Right lobe of liver (tissue), 6 donors: ENCODE data around the gene ACTR3C. TPM values are rescaled to one million over a fixed set of nuclear protein-coding genes. Genes with fewer than 3 reads are reported as not detected.
"Not testable (repeated sequence)": the region's sequence is repeated elsewhere in the genome, so short reads cannot be mapped to it uniquely, and the experiment has no call there.

Experiments used
- ATAC-seq, 4 donors: fragments of 200-7000 bp; cut with Tn5 transposase; one replicate each; pipeline ENCODE4 v1.9.1; 2020; ENCODE audit warnings: mild to moderate bottlenecking in 4 of 4, moderate library complexity in 4 of 4
- DNase-seq, 3 donors: peaks; one replicate each; pipeline ENCODE4 v3.0.0-alpha.2; 2020
- H3K27ac ChIP-seq, 3 donors: fragments of 200-600 bp; one replicate each; pipeline ENCODE4 v1.8.0; 2022
- H3K27me3 ChIP-seq, 2 donors: fragments of 200-600 bp; one replicate each; pipeline ENCODE4 v1.8.0; 2022
- H3K36me3 ChIP-seq, 4 donors: fragments of 200-600 bp; sonication (generic) in 1 of 4; one replicate each; pipeline versions ENCODE4 v1.5.1 to v1.8.0; 2017 to 2022; ENCODE audit warnings: control low read depth in 1 of 4
- H3K4me1 ChIP-seq, 4 donors: fragments of 200-600 bp; sonication (generic) in 1 of 4; one replicate each; pipeline versions ENCODE4 v1.5.1 to v1.8.0; 2017 to 2022; ENCODE audit warnings: control low read depth in 1 of 4
- H3K4me3 ChIP-seq, 3 donors: fragments of 200-600 bp; one replicate each; pipeline ENCODE4 v1.8.0; 2022
- H3K9me3 ChIP-seq, 4 donors: fragments of 200-600 bp; sonication (generic) in 1 of 4; one replicate each; pipeline versions ENCODE4 v1.5.1 to v1.8.0; 2017 to 2022; ENCODE audit warnings: control low read depth in 1 of 4
- POLR2A ChIP-seq: fragments of 450-650 bp; IDR thresholded peaks from one replicate; pipeline ENCODE4 v1.6.1; 2017; ENCODE audit warnings: antibody characterized with exemption, mild to moderate bottlenecking
- WGBS: methylation state at CpG from one replicate; pipeline ENCODE4 v1.1.6; 2018; ENCODE audit warnings: low coverage, low lambda C conversion rate; ENCODE audit not compliant: insufficient coverage; ENCODE audit errors: missing lambda C conversion rate; 5-methylcytosine and 5-hydroxymethylcytosine counted together
- intact Hi-C, 2 donors: fragments of 100-400 bp; cut with DNase I; formaldehyde crosslinking; loops; one replicate each; pipeline versions ENCODE4 v1.11.2 to v1.14.1; 2022
- total RNA-seq, 6 experiments: library from RNA; depleted of rRNA in 2 of 6; stranded (reverse); fragments of >200 nt in 2 of 6; fragmentation: NEBNext Ultra II Directional in 3 of 6; extraction: Animal tissue kit (Norgen Biotek cat#: 25700) in 3 of 6; gene quantifications; one replicate each; pipeline versions ENCODE4 v1.1.0 to v1.2.4, GENCODE V29; 2016 to 2023
- TF ChIP-seq, protein P1 (sequence below), 4 donors: fragments of 200-600 bp in 3 of 4; fragments of 450-650 bp in 1 of 4; IDR thresholded peaks; one replicate each; pipeline versions ENCODE4 v1.5.1 to v1.8.0; 2016 to 2022; ENCODE audit warnings: antibody characterized with exemption in 4 of 4, mild to moderate bottlenecking in 2 of 4
- donor health status: DM: no; HTN: yes; CAD: no.
- donor health status: DM: no; HTN: no; CAD: no.
- donor health status: DM: no; HTN: no; CAD: no.
- donor health status: DM: no; HTN: yes; CAD: no.
- donor health status: DM: no; HTN: yes; CAD: no.

Gene ACTR3C
- total RNA-seq, 6 experiments from 2014 or later: 30.0 to 36.5 (median 32.7) TPM

- intact Hi-C loops: no loop called here
- TF ChIP-seq, protein P1, sequence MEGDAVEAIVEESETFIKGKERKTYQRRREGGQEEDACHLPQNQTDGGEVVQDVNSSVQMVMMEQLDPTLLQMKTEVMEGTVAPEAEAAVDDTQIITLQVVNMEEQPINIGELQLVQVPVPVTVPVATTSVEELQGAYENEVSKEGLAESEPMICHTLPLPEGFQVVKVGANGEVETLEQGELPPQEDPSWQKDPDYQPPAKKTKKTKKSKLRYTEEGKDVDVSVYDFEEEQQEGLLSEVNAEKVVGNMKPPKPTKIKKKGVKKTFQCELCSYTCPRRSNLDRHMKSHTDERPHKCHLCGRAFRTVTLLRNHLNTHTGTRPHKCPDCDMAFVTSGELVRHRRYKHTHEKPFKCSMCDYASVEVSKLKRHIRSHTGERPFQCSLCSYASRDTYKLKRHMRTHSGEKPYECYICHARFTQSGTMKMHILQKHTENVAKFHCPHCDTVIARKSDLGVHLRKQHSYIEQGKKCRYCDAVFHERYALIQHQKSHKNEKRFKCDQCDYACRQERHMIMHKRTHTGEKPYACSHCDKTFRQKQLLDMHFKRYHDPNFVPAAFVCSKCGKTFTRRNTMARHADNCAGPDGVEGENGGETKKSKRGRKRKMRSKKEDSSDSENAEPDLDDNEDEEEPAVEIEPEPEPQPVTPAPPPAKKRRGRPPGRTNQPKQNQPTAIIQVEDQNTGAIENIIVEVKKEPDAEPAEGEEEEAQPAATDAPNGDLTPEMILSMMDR (IDR thresholded peaks at IDR 0.05): no peak
- no peak for TF ChIP-seq POLR2A
- Histone ChIP-seq H3K4me3 (no peak overlapping the region), H3K9me3 (no peaks in the 10 kb centered on the region), H3K27ac (no peak overlapping the region), H3K4me1 (peaks cover 0 to 28% (median 6%) of the 10 kb centered on the region in 4 donors), H3K27me3 (no peaks in the 10 kb centered on the region), H3K36me3 (peaks cover 0 to 2% (median 0%) of the 10 kb centered on the region in 4 donors)
- ATAC-seq: no peak
- no peak for DNase-seq
- 98% methylated on average over 5 of the region's 5 CpGs for WGBS
These were observed 8.6 kb downstream of the ACTR3C start for GRCh38 chr7:150314639-150315239.

- H3K4me1 ChIP-seq: peaks cover 0 to 20% (median 6%) of the 10 kb centered on the region in 4 donors
- H3K9me3 ChIP-seq: no peaks in the 10 kb centered on the region
- no peaks in the 10 kb centered on the region for H3K27me3 ChIP-seq
- 93% methylated on average over 3 of the region's 6 CpGs for WGBS
- H3K27ac ChIP-seq: no peak overlapping the region
- DNase-seq: no peak
- no peak overlapping the region for H3K4me3 ChIP-seq
- ATAC-seq: no peak
- TF ChIP-seq POLR2A: no peak
- peaks cover 0 to 2% (median 0%) of the 10 kb centered on the region in 4 donors for H3K36me3 ChIP-seq
- intact Hi-C loops: no loop called here
These were observed 9.5 kb downstream of the ACTR3C start for GRCh38 chr7:150313870-150314269.

DNA sequence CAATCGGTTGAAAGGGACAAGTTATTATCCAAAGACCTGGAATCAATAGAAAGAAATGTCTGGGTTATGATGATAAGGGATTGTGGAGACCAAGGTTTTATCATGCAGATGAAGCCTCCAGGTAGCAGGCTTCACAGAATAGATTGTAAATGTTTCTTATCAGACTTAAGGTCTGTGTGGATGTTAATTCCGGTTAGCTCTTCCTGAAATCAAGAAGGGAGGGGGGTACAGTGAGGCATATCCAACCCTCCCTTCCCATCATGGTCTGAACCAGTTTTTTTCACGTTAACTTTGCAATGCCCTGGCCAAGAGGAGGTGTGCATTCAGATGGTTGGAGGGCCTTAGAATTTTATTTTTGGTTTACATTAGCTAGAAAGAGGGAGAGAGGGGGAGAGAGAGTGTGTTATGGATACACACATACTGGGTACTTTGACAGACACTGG lies 10.0 kb downstream of the ACTR3C start:
- intact Hi-C loops: no loop called here
- no peak for ATAC-seq
- no peak for TF ChIP-seq POLR2A
- TF ChIP-seq, protein P1 (IDR thresholded peaks at IDR 0.05): no peak
- H3K9me3 ChIP-seq: no peaks in the 10 kb centered on the region
- H3K4me1 ChIP-seq: peaks cover 0 to 18% (median 6%) of the 10 kb centered on the region in 4 donors
- 82% methylated on average over 2 of the region's 3 CpGs for WGBS
- no peaks in the 10 kb centered on the region for H3K27me3 ChIP-seq
- no peak overlapping the region for H3K27ac ChIP-seq
- no peak for DNase-seq
- no peaks in the 10 kb centered on the region for H3K36me3 ChIP-seq
- H3K4me3 ChIP-seq: no peak overlapping the region

DNA sequence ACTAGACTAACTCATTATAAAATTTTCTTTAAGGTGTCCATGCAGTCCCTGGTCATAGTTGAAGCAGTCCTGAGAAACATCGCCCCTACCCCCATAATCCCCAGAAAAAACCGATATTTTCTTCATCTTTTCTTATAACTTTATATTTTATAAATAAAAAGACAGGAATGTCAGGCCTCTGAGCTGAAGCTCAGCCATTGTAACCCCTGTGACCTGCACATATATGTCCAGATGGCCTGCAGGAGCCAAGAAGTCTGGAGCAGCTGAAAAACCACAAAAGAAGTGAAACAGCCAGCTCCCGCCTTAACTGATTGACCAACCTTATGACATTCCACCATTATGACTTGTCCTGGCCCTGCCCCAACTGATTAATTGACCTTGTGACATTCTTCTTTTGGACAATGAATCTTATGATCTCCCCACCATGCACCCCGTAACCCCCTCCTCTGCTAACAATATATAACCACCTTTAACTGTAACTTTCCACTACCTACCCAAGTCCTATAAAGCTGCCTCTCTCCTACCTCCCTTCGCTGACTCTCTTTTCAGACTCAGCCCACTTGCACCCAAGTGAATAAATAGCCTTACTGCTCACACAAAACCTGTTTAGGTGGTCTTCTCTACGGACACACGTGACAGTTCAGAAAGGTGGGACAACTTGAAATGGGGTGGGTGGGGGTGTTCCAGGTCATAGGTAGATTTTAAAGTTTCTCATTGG lies 10.5 kb downstream of the ACTR3C start:
- peaks cover 0 to 18% (median 6%) of the 10 kb centered on the region in 4 donors for H3K4me1 ChIP-seq
- DNase-seq, H3K4me3 ChIP-seq, H3K27ac ChIP-seq, ATAC-seq, H3K27me3 ChIP-seq, H3K9me3 ChIP-seq, H3K36me3 ChIP-seq, intact Hi-C loops: not testable (repeated sequence)
- 87% methylated on average over 7 of the region's 7 CpGs for WGBS

- Histone ChIP-seq H3K4me1 (peaks cover 0 to 11% (median 5%) of the 10 kb centered on the region in 4 donors), H3K9me3 (no peaks in the 10 kb centered on the region), H3K27me3 (no peaks in the 10 kb centered on the region), H3K27ac (no peak overlapping the region), H3K4me3 (no peak overlapping the region), H3K36me3 (no peaks in the 10 kb centered on the region)
- TF ChIP-seq POLR2A: no peak
- TF ChIP-seq, protein P1 (IDR thresholded peaks at IDR 0.05): no peak
- DNase-seq (no peak), ATAC-seq (no peak)
- WGBS: 83% methylated on average over 5 of the region's 5 CpGs
- intact Hi-C loops: no loop called here
These were observed 11.6 kb downstream of the ACTR3C start for GRCh38 chr7:150311711-150312110.
